HFFc6 (cell line): ENCODE data around the gene JAG1. TPM values are rescaled to one million over a fixed set of nuclear protein-coding genes. Genes with fewer than 3 reads are reported as not detected.

Experiments used
- DNase-seq: peaks from one replicate; pipeline ENCODE4 v3.0.0-alpha.2; 2018
- H3K27ac Mint-ChIP-seq: 2 replicates; pipeline ENCODE4 v1.8.0; 2020; ENCODE audit warnings: mild to moderate bottlenecking, mixed read lengths
- H3K27me3 Mint-ChIP-seq: 2 replicates; pipeline ENCODE4 v1.8.0; 2021; ENCODE audit warnings: mild to moderate bottlenecking, moderate library complexity, mixed read lengths; ENCODE audit not compliant: insufficient read depth
- H3K36me3 Mint-ChIP-seq: 2 replicates; pipeline ENCODE4 v1.8.0; 2021; ENCODE audit warnings: low read depth, mixed read lengths
- H3K4me1 Mint-ChIP-seq: 2 replicates; pipeline ENCODE4 v1.8.0; 2020; ENCODE audit warnings: low read depth, mixed read lengths
- H3K4me3 Mint-ChIP-seq: 2 replicates; pipeline ENCODE4 v1.8.0; 2020; ENCODE audit warnings: mild to moderate bottlenecking, moderate library complexity, mixed read lengths
- H3K9me3 Mint-ChIP-seq: 2 replicates; pipeline ENCODE4 v1.8.0; 2020; ENCODE audit warnings: mild to moderate bottlenecking, mixed read lengths
- CTCF ChIP-seq: fragments of 200-600 bp; sonication (generic); IDR thresholded peaks from 2 replicates; pipeline ENCODE4 v1.5.0; 2021; ENCODE audit warnings: antibody characterized with exemption, mild to moderate bottlenecking
- total RNA-seq, 6 experiments: library from RNA; stranded (reverse); fragmentation: NEBNext Ultra II Directional; extraction: Animal tissue kit (Norgen Biotek cat#: 25700); gene quantifications; 2 replicates in 1 of 6; 3 replicates in 5 of 6; pipeline ENCODE4 v1.2.3, GENCODE V29; 2021

JAG1 gene
- total RNA-seq, 6 experiments from 2014 or later: 3.0 to 9.3 (median 8.2) TPM

DNA sequence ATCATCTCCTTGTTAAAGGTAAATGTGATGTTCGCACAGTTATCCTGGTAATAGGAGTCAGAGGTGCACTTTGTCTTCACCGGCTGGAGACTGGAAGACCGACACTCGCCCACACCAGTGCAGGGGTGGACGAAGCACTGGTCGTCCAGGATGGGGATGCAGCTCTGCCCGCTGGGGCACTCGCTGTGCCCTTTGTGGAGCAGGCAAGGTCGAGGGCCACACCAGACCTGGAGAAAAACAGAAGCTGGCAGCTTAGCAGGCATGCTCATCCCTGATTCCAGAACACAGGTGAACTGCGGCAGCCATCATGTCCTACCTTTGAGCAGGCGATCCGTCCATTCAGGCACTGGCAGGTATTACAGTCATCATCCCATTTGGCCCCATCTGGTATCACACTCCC lies 32.3 kb downstream of the JAG1 start:
- no peak for TF ChIP-seq CTCF
- H3K9me3 Mint-ChIP-seq: no peaks in the 10 kb centered on the region
- no peak for DNase-seq
- no peak overlapping the region for H3K27ac Mint-ChIP-seq
- H3K36me3 Mint-ChIP-seq: peaks cover 34% of the 10 kb centered on the region
- peaks cover 4% of the 10 kb centered on the region for H3K4me1 Mint-ChIP-seq
- H3K4me3 Mint-ChIP-seq: no peak overlapping the region
- no peaks in the 10 kb centered on the region; the same call in 1 of the 2 replicates for H3K27me3 Mint-ChIP-seq

- TF ChIP-seq CTCF: no peak
- DNase-seq: no peak
- peaks cover 34% of the 10 kb centered on the region for H3K36me3 Mint-ChIP-seq
- no peak overlapping the region for H3K4me3 Mint-ChIP-seq
- H3K27me3 Mint-ChIP-seq: no peaks in the 10 kb centered on the region; the same call in 1 of the 2 replicates
- no peak overlapping the region for H3K27ac Mint-ChIP-seq
- no peaks in the 10 kb centered on the region for H3K9me3 Mint-ChIP-seq
- peaks cover 9% of the 10 kb centered on the region for H3K4me1 Mint-ChIP-seq
These were observed 32.9 kb downstream of the JAG1 start for GRCh38 chr20:10640897-10641296.

DNA sequence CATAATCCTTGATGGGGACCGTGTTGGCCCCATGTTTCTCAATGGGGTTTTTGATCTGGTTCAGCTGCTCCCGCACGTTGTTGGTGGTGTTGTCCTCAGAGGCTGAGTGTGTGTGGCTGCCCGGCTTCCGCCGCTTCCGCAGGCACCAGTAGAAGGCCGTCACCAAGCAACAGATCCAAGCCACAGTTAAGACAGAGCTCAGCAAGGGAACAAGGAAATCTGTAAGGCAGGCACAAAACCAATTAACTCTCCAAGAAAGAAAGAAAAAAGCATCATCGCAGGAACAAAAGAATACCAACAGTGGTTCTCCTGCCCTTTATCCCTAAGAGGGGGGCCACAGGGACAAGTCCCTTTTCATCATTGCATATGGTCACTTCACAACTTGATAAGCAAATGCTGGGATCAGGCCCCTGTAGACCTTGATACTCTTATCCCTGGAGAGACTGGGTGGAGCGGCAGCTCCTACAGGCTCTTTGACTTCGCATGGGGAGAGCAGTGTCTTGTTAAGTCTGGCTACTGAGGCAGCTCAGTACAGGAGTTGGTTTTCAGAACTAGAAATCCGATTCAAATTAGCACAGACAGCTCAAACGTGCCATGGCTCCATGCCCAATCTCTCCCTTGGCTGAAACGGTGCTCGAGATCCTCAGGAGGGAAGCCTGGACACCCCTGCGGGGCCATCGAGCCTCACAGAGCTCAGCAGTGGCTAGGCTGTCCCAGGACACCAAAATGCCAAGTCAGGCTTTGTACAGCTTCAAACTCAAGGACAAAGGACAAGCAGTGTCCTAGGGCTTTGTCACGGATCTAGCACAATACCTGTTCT lies 33.9 kb downstream of the JAG1 start:
- H3K4me1 Mint-ChIP-seq: peaks cover 19% of the 10 kb centered on the region

DNA sequence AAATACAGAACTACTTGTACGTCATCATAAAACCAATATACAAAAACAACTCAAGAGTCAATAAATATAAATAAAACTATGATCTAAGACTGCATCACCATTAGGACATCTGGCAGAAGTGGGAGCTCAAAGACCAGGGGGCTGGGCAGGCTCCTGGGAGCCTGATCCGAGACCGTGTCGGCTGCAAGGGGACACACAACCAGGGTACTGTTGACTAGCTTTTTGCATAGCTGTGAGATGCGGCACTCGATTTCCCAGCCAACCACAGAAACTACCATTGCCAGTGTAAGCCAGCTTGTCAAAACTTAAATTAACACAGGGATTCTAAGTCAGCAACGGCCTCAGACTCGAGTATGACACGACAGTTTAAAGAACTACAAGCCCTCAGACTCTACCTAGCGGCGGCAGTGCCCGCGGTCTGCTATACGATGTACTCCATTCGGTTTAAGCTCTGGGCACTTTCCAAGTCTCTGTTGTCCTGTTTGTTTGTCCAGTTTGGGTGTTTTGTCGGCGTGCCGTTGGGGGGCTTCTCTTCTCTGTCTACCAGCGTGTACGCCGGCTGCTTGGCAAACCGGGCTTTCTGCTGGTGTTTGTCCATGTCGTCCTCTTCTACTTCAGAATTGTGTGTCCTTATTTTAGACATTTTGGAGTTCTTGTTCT lies 34.6 kb downstream of the JAG1 start:
- no peak overlapping the region for H3K4me3 Mint-ChIP-seq
- H3K4me1 Mint-ChIP-seq: peaks cover 26% of the 10 kb centered on the region
- peaks cover 34% of the 10 kb centered on the region for H3K36me3 Mint-ChIP-seq

More for the DNA sequence above, 33.9 kb downstream of the JAG1 start:
- Mint-ChIP-seq H3K4me3 (no peak overlapping the region), H3K27me3 (no peaks in the 10 kb centered on the region; the same call in 1 of the 2 replicates), H3K9me3 (no peaks in the 10 kb centered on the region), H3K36me3 (peaks cover 34% of the 10 kb centered on the region), H3K27ac (no peak overlapping the region)
- no peak for DNase-seq
- TF ChIP-seq CTCF: no peak

GRCh38 chr20:10637563-10637962 lies 36.2 kb downstream of the JAG1 start:
- Mint-ChIP-seq H3K4me1 (peaks cover 37% of the 10 kb centered on the region), H3K9me3 (no peaks in the 10 kb centered on the region), H3K4me3 (no peak overlapping the region), H3K27me3 (no peaks in the 10 kb centered on the region), H3K27ac (no peak overlapping the region), H3K36me3 (peaks cover 34% of the 10 kb centered on the region)
- no peak for TF ChIP-seq CTCF
- DNase-seq: no peak

More for the DNA sequence above, 34.6 kb downstream of the JAG1 start:
- no peaks in the 10 kb centered on the region for H3K9me3 Mint-ChIP-seq
- TF ChIP-seq CTCF: no peak
- DNase-seq: no peak
- H3K27me3 Mint-ChIP-seq: no peaks in the 10 kb centered on the region
- H3K27ac Mint-ChIP-seq: no peak overlapping the region
